HG03354 (cell line): ENCODE data around the gene PIP4K2B.
"Not testable (repeated sequence)": the region's sequence is repeated elsewhere in the genome, so short reads cannot be mapped to it uniquely, and the experiment has no call there.

Experiments
- ATAC-seq: cut with Tn5 transposase; IDR thresholded peaks from one replicate; pipeline ENCODE4 v1.9.1; 2021; ENCODE audit warnings: mild to moderate bottlenecking; ENCODE audit not compliant: unreplicated experiment, poor library complexity, severe bottlenecking

PIP4K2B gene

GRCh38 chr17:38732376-38733281 is 66.7 kb downstream of the PIP4K2B start:
- ATAC-seq, result no peak

- no peak for ATAC-seq
Measured at GRCh38 chr17:38731526-38732294, 67.6 kb downstream of the PIP4K2B start.

- ATAC-seq, result no peak
Measured at GRCh38 chr17:38730526-38731379, 68.6 kb downstream of the PIP4K2B start.

GRCh38 chr17:38729886-38730525 is 69.3 kb downstream of the PIP4K2B start, which contains the start of gene CISD3:
TSS of gene CISD3 (plus strand) at chr17:38730341. CDS start at chr17:38730359, 18 bp downstream.
- ATAC-seq, result peak; percentile 82

GRCh38 chr17:38729368-38729885 is 69.9 kb downstream of the PIP4K2B start:
- ATAC-seq, result no peak

- no peak for ATAC-seq
Measured at GRCh38 chr17:38728290-38728831, 71.0 kb downstream of the PIP4K2B start.

GRCh38 chr17:38727736-38728135 is 71.6 kb downstream of the PIP4K2B start:
- ATAC-seq, result no peak

GRCh38 chr17:38726145-38726544 is 73.2 kb downstream of the PIP4K2B start:
- ATAC-seq, result not testable (repeated sequence)

GRCh38 chr17:38725066-38725465 is 74.3 kb downstream of the PIP4K2B start:
- ATAC-seq, result no peak

GRCh38 chr17:38724337-38724988 is 74.9 kb downstream of the PIP4K2B start:
- no peak for ATAC-seq

- ATAC-seq, result no peak
Measured at GRCh38 chr17:38721802-38722201, 77.6 kb downstream of the PIP4K2B start.

- no peak for ATAC-seq
Measured at GRCh38 chr17:38720941-38721340, 78.4 kb downstream of the PIP4K2B start.

- no peak for ATAC-seq
Measured at GRCh38 chr17:38719943-38720641, 79.3 kb downstream of the PIP4K2B start.

- no peak for ATAC-seq
Measured at GRCh38 chr17:38719289-38719942, 79.9 kb downstream of the PIP4K2B start.

- ATAC-seq, result no peak
Measured at GRCh38 chr17:38717139-38717745, 82.1 kb downstream of the PIP4K2B start.

GRCh38 chr17:38716368-38717005 is 82.9 kb downstream of the PIP4K2B start:
- no peak for ATAC-seq
